ENCODE results near the gene HOXA3. TPM values are rescaled to one million over a fixed set of nuclear protein-coding genes. Genes with fewer than 3 reads are reported as not detected.

The HOXA3 gene
- total and polyA plus RNA-seq, 2 donors (not counting 1 experiment from before 2014, with no cell fraction given) = 0.68 to 1.5 TPM

DNA sequence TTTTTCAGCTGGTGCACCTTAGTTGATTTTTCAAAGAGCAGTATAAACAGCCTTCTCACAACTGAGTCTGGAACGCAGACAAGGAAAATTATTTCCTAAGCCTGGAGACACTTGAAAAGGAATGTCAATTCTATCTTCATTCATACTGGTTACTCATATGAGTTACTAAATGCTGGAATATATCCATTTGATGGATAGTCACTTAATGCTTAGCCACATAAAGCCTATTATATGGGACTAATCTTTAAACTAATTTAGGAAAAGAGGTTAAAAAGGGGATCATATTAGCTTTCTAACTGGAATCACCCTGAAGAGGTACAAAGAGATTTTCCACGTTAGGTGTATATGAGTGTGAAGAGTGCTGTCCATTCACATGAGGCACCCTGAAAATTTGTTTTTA lies 20.2 kb downstream of the HOXA3 start:
- H3K36me3 ChIP-seq (ENCODE audit: control insufficient read depth, insufficient read depth, low read length) = no peaks in the 10 kb centered on the region
- no peaks in the 10 kb centered on the region for H4K20me1 ChIP-seq (ENCODE audit: control insufficient read depth, extremely low read depth, insufficient read depth, low read length)
- peaks cover 31% of the 10 kb centered on the region for H3K79me2 ChIP-seq (ENCODE audit: control insufficient read depth, insufficient read depth, low read length)
- H3K9me3 ChIP-seq (ENCODE audit: control insufficient read depth, insufficient read depth, low read depth, low read length) = no peaks in the 10 kb centered on the region
- H3K27me3 ChIP-seq (ENCODE audit: control insufficient read depth, insufficient read depth, low read length) = no peaks in the 10 kb centered on the region
- no peak overlapping the region for H3K27ac ChIP-seq (ENCODE audit: insufficient read depth, low read length)
- no peak overlapping the region for H3K9ac ChIP-seq (ENCODE audit: insufficient read depth, low read length)
- TF ChIP-seq EZH2 (IDR thresholded peaks at IDR 0.05; ENCODE audit: low read length, missing control alignments) (no peak), CTCF (conservative IDR thresholded peaks at IDR 0.05 in 1 of 2, IDR thresholded peaks at IDR 0.05 in 1 of 2; ENCODE audit: low read depth in 1 of 2, low read length in 2 of 2) (no peak)
- DNase-seq (ENCODE audit: low read depth in 2 of 2) = no peak
- H2AFZ ChIP-seq (ENCODE audit: low read length) = no peak overlapping the region
- H3K4me1 ChIP-seq (ENCODE audit: control insufficient read depth, extremely low read depth, insufficient read depth, low read length) = peaks cover 31% of the 10 kb centered on the region
- H3K4me3 ChIP-seq (replicated peaks in 1 of 4; ENCODE audit: control extremely low read depth in 1 of 4, insufficient read depth in 1 of 4, low read depth in 3 of 4, low read length in 4 of 4) = no peak overlapping the region
- H3K4me2 ChIP-seq (ENCODE audit: extremely low read depth, insufficient read depth, low read length) = no peak overlapping the region

DNA sequence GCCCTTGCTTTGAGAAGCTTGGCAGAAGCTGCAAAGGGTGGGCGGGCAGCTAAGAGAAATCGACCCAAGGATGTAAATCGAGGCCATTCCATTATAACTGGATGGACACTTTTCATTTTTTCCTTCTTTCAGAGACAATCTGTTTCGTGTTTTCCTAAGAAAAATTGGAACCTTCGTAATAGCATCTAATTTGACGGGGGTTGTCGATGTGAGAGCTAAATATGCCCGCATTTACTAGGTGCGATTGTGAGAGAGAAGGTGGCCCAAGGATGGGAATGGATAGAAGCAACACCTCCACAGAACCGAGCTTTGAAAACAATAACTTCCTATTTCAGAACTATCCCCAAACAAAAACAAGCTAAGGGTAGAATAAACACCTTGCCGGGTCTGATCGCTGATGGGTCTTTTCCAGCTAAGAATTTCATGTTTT lies 21.0 kb downstream of the HOXA3 start:
- Histone ChIP-seq H3K36me3 (ENCODE audit: control insufficient read depth, insufficient read depth, low read length) (no peaks in the 10 kb centered on the region), H3K4me1 (ENCODE audit: control insufficient read depth, extremely low read depth, insufficient read depth, low read length) (peaks cover 28% of the 10 kb centered on the region), H3K27me3 (ENCODE audit: control insufficient read depth, insufficient read depth, low read length) (no peaks in the 10 kb centered on the region), H3K4me3 (replicated peaks in 1 of 4; ENCODE audit: control extremely low read depth in 1 of 4, insufficient read depth in 1 of 4, low read depth in 3 of 4, low read length in 4 of 4) (peak overlapping the region; percentile 42 to 71 (median 50)), H3K9ac (ENCODE audit: insufficient read depth, low read length) (peak overlapping the region; percentile 54), H4K20me1 (ENCODE audit: control insufficient read depth, extremely low read depth, insufficient read depth, low read length) (no peaks in the 10 kb centered on the region), H3K9me3 (ENCODE audit: control insufficient read depth, insufficient read depth, low read depth, low read length) (no peaks in the 10 kb centered on the region), H3K4me2 (ENCODE audit: extremely low read depth, insufficient read depth, low read length) (peak overlapping the region; percentile 94), H2AFZ (ENCODE audit: low read length) (no peak overlapping the region), H3K27ac (ENCODE audit: insufficient read depth, low read length) (peak overlapping the region; percentile 71), H3K79me2 (ENCODE audit: control insufficient read depth, insufficient read depth, low read length) (peaks cover 25% of the 10 kb centered on the region)
- no peak for DNase-seq (ENCODE audit: low read depth in 2 of 2)
- TF ChIP-seq CTCF (conservative IDR thresholded peaks at IDR 0.05 in 1 of 2, IDR thresholded peaks at IDR 0.05 in 1 of 2; ENCODE audit: low read depth in 1 of 2, low read length in 2 of 2) (no peak), EZH2 (IDR thresholded peaks at IDR 0.05; ENCODE audit: low read length, missing control alignments) (no peak)

- no peaks in the 10 kb centered on the region for H4K20me1 ChIP-seq (ENCODE audit: control insufficient read depth, extremely low read depth, insufficient read depth, low read length)
- peaks cover 24% of the 10 kb centered on the region for H3K4me1 ChIP-seq (ENCODE audit: control insufficient read depth, extremely low read depth, insufficient read depth, low read length)
- no peaks in the 10 kb centered on the region for H3K9me3 ChIP-seq (ENCODE audit: control insufficient read depth, insufficient read depth, low read depth, low read length)
- peak within 1 kb of the TSS; percentile 3 for H2AFZ ChIP-seq (ENCODE audit: low read length)
- H3K4me2 ChIP-seq (ENCODE audit: extremely low read depth, insufficient read depth, low read length) = peak within 1 kb of the TSS; percentile 94
- peak within 1 kb of the TSS; percentile 71 for H3K27ac ChIP-seq (ENCODE audit: insufficient read depth, low read length)
- H3K36me3 ChIP-seq (ENCODE audit: control insufficient read depth, insufficient read depth, low read length) = no peaks in the 10 kb centered on the region
- no peaks in the 10 kb centered on the region for H3K27me3 ChIP-seq (ENCODE audit: control insufficient read depth, insufficient read depth, low read length)
- H3K4me3 ChIP-seq (replicated peaks in 1 of 4; ENCODE audit: control extremely low read depth in 1 of 4, insufficient read depth in 1 of 4, low read depth in 3 of 4, low read length in 4 of 4) = peak within 1 kb of the TSS; percentile 43 to 71 (median 54)
- DNase-seq (ENCODE audit: low read depth in 2 of 2) = peak; percentile 82 to 89
- TF ChIP-seq EZH2 (IDR thresholded peaks at IDR 0.05; ENCODE audit: low read length, missing control alignments) (no peak), CTCF (conservative IDR thresholded peaks at IDR 0.05 in 1 of 2, IDR thresholded peaks at IDR 0.05 in 1 of 2; ENCODE audit: low read depth in 1 of 2, low read length in 2 of 2) (no peak)
- peak within 1 kb of the TSS; percentile 58 for H3K9ac ChIP-seq (ENCODE audit: insufficient read depth, low read length)
- peaks cover 25% of the 10 kb centered on the region for H3K79me2 ChIP-seq (ENCODE audit: control insufficient read depth, insufficient read depth, low read length)
These were observed 21.6 kb downstream of the HOXA3 start, which contains the start of gene HOXA4 for GRCh38 chr7:27130540-27131389. Gene HOXA4, minus strand, starts transcription at chr7:27130757. Its CDS starts 24 bp downstream, at chr7:27130733.

All from fibroblast of lung (primary cell).